PFSK-1 (cell line): ENCODE measurements around the gene UQCRFS1.

Source experiments
- FOXP2 ChIP-seq: optimal IDR thresholded peaks from 2 replicates; pipeline ENCODE3; 2011; ENCODE audit warnings: borderline replicate concordance, control low read depth, inconsistent platforms; ENCODE audit not compliant: insufficient read depth; ENCODE audit errors: extremely low read length, extremely low read depth
- POLR2AphosphoS5 ChIP-seq: IDR thresholded peaks from 2 replicates; pipeline ENCODE4 v1.6.1; 2012; ENCODE audit warnings: low read depth, mild to moderate bottlenecking, control low read depth, low read length, moderate library complexity
- SIN3A ChIP-seq: IDR thresholded peaks from 2 replicates; pipeline ENCODE4 v1.6.1; 2012; ENCODE audit warnings: mild to moderate bottlenecking, low read length, moderate library complexity, borderline replicate concordance; ENCODE audit not compliant: insufficient read depth
- TAF1 ChIP-seq: IDR thresholded peaks from 2 replicates; pipeline ENCODE4 v1.6.1; 2012; ENCODE audit warnings: low read length, control low read depth, borderline replicate concordance; ENCODE audit not compliant: insufficient read depth
- TF ChIP-seq, protein P1 (sequence below), 2 experiments: IDR thresholded peaks; 2 replicates each; pipeline versions ENCODE4 v1.6.1 to v1.8.0; 2011 to 2012; ENCODE audit warnings: low read depth in 2 of 2, low read length in 2 of 2, control low read depth in 1 of 2, inconsistent platforms in 1 of 2, mild to moderate bottlenecking in 1 of 2, moderate library complexity in 1 of 2; ENCODE audit not compliant: insufficient read depth in 1 of 2

The UQCRFS1 gene

DNA sequence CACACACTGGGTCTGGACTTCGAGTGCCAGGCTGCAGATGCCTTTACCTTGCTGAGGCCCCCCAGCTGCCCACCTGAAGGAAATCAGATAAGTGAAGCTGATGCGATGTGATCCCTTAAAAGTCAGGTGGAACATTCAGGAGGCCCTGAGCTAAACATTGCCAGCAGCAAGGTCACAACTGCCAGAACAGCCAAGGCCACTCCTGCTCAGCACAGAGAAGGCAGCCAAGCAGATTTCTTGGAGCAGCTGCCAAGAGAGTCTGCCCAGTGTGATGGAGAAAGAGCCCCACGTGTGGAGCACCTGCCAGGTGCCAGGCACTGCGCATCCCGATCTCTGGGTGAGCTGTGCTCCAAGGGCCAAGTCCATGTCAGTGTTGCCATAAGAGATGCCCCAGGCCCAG is 20.6 kb upstream of the UQCRFS1 start:
- TF ChIP-seq FOXP2 (no peak), POLR2AphosphoS5 (no peak), TAF1 (no peak), SIN3A (no peak)
- TF ChIP-seq, protein P1, sequence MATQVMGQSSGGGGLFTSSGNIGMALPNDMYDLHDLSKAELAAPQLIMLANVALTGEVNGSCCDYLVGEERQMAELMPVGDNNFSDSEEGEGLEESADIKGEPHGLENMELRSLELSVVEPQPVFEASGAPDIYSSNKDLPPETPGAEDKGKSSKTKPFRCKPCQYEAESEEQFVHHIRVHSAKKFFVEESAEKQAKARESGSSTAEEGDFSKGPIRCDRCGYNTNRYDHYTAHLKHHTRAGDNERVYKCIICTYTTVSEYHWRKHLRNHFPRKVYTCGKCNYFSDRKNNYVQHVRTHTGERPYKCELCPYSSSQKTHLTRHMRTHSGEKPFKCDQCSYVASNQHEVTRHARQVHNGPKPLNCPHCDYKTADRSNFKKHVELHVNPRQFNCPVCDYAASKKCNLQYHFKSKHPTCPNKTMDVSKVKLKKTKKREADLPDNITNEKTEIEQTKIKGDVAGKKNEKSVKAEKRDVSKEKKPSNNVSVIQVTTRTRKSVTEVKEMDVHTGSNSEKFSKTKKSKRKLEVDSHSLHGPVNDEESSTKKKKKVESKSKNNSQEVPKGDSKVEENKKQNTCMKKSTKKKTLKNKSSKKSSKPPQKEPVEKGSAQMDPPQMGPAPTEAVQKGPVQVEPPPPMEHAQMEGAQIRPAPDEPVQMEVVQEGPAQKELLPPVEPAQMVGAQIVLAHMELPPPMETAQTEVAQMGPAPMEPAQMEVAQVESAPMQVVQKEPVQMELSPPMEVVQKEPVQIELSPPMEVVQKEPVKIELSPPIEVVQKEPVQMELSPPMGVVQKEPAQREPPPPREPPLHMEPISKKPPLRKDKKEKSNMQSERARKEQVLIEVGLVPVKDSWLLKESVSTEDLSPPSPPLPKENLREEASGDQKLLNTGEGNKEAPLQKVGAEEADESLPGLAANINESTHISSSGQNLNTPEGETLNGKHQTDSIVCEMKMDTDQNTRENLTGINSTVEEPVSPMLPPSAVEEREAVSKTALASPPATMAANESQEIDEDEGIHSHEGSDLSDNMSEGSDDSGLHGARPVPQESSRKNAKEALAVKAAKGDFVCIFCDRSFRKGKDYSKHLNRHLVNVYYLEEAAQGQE (IDR thresholded peaks at IDR 0.05; ENCODE audit: insufficient read depth in 1 of 2, low read depth in 2 of 2, low read length in 2 of 2) = no peak

DNA sequence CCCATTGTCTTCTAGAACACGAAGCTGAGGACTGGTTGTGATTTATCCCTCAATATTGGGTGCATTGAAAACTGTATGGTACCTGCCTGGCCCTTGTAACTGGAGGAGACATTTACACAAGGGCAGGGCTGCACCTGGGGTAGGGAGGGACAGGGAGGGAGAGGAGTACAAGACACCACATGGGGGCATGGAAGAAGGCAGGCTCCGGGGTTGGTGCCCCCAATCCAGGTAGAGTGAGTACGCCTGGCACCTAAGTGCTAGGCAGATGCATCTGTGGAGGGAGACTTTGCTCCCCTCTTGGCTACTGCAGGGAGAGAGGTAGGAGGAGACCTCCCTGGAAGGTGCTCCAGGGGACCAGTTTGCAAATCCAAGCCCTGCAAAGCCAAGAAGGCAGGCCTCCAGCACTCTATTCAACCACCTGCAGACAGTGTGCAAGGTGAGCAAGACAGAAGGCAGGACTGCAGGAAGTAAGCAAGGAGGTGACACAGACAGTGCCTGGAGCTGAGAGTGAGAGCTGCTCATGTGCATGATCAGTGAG is 19.4 kb upstream of the UQCRFS1 start:
- TF ChIP-seq SIN3A (no peak), TAF1 (no peak), POLR2AphosphoS5 (no peak), FOXP2 (no peak)
- TF ChIP-seq, protein P1 (IDR thresholded peaks at IDR 0.05; ENCODE audit: insufficient read depth in 1 of 2, low read depth in 2 of 2, low read length in 2 of 2) = no peak

DNA sequence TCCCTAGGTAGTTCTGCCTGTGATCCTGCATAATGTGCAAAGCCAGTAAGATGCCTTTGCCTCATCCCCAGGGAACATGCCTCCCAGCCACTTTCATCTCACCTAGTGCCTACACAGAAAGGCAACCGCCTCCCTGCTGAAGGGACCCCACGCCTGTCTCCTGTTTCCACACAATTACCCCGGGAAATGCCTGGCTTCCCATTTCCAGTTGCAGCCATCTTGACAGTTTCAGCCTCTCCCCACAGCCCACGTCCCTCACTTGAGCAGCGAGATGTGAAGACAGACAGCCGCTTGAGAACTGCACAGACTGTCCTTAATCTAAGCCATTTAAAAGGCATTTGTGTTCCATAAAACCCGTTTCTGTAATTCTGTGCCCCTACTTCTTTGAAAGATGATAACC is 4.7 kb upstream of the UQCRFS1 start:
- TF ChIP-seq SIN3A (no peak), TAF1 (no peak), POLR2AphosphoS5 (no peak), FOXP2 (no peak)

DNA sequence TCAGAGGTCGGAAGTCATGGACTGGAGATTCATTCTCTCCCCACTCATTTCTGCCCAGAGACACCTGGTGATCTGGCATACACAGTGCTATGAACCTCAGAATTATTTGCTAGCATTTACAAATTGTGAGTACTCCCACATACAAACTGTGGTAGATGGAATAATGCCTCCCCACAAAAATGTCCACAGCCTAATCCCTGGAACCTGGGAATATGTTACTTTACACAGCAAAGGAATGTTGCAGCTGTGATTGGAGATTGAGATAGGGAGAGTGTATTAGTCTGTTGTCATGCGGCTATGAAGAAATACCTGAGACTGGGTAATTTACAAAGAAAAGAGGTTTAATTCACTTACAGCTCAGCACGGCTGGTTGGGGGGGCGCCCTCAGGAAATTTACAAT is 3.1 kb upstream of the UQCRFS1 start:
- TF ChIP-seq TAF1 = no peak
- no peak for TF ChIP-seq FOXP2
- no peak for TF ChIP-seq SIN3A

DNA sequence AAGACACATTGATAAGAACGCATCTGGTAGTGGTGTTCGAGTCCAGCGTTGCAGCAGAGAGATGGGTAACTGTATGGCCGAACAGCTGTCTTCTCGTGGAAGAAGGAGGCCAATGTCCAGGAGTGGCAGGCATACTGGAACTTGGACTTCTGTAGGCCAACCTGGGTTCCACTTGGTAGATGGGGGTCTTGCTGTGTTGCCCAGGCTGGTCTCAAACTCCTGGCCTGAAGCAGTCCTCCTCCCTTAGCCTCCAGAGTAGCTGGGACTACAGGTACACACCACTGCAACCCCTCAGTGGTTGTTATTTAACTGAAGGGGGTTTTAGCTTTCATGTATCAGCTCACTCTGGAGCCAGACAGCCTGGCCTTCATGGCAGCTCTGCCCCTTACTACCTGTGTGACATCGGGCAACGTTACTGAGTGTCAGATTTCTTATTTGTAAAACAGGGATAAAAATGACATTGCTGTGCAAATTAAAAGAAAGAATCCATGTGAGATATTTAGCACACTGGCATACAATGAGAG is 2.4 kb upstream of the UQCRFS1 start:
- TF ChIP-seq, protein P1 (IDR thresholded peaks at IDR 0.05; ENCODE audit: insufficient read depth in 1 of 2, low read depth in 2 of 2, low read length in 2 of 2) = no peak
- no peak for TF ChIP-seq FOXP2
- no peak for TF ChIP-seq TAF1

DNA sequence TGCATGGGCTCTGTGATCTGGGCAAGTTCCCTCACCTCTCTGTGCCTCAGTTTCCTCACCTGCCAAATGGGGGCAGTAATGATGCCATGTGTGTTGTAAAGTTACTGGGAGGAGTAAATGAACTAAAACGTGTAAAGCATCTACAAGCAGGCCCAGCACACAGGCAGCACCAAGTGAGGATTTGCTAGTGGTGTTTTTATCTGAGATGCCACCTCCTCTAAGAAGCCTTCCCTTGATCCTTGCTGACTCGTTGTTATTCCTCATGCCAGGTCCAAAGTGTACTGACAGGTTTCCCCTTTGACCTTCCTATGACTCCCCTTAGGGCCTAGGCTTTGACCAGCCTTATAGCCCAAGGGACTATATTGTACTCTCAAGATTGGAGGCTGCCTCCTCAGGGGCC is 1.5 kb upstream of the UQCRFS1 start:
- TF ChIP-seq POLR2AphosphoS5 = no peak
- no peak for TF ChIP-seq TAF1
- no peak for TF ChIP-seq FOXP2
